GM19099 (cell line): Measurements from ENCODE around the gene CELSR2.

Experiments used
- POLR2A ChIP-seq: IDR thresholded peaks from 3 replicates; pipeline ENCODE4 v1.6.1; 2011; ENCODE audit warnings: low read depth; ENCODE audit not compliant: insufficient read length; ENCODE audit errors: extremely low read depth

CELSR2 gene

DNA sequence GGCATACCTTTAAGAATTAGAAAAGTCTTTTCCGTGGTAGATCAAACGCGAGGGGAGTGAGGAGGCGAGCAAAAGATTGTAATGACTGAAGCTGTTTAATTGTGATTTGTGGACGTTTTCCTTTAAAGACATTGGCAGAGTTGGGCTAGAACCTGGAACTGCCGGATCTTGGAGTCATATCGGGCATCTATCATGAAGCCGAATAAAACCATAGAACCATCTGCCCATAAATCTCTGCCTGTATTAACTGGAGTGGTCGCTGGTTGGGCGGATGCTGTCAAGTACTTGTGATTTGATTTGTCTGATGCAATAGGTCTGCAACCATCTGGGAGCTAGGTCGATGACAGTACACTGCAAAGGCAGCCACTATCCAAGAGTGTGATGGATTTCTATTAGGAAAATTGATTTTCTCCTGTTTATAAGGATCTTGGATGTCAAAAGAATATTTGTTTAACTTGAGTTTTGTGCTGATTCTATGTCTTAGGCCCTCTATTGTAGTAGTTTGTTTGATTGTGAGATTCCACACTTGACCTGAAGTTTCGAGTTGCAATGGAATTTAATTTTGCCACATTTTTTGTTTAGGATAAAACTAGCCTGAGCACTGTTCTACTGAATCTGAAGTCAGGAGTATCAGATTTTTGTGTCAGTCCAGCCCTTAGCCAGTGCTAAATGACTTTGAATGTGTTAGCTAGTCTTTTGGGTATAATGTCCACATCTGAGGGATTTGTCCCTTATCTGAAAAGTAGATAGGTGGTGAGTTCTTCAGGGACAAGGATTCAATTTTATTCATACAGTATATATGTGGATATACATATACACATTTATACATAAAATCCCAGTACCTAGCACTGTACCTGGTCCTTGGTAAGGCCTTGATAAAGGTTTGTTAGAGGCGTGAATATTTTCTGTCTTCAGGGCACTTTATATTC is 34.4 kb upstream of the CELSR2 start:
- TF ChIP-seq POLR2A: no peak

DNA sequence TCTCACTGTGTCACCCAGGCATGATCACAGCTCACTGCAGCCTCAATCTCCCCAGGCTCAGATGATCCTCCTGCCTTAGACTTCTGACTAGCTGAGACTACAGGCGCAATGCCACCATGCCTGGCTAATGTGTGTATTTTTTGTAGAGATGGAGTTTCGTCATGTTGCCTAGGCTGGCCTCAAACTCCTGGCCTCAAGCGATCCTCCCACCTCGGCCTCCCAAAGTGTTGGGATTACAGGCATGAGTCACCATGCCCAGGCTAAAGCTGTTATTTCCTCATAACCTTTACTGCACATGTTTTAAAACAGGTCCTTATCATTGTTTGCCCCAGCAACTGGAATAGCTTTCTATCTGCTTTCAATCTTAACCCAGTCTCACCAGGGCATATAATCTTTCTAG is 32.7 kb upstream of the CELSR2 start:
- no peak for TF ChIP-seq POLR2A

DNA sequence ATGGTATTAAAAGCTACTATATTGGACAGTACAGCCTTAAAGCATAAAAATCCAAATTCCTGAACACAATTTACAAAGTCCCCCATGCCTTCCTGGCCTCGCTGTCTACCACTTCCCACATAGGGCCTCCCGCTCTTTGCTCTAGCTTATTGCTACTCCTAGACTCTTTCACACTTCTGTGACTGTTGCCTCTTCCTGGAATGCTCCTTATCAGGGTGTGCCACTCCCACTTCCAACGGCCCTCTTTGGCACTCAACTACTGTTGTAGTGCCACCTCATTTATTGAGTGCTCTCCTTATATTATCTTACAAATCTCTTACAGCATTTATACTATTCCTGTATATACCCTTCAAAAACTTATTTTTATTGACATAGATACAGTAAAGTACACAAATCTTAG is 30.8 kb upstream of the CELSR2 start:
- TF ChIP-seq POLR2A: no peak

DNA sequence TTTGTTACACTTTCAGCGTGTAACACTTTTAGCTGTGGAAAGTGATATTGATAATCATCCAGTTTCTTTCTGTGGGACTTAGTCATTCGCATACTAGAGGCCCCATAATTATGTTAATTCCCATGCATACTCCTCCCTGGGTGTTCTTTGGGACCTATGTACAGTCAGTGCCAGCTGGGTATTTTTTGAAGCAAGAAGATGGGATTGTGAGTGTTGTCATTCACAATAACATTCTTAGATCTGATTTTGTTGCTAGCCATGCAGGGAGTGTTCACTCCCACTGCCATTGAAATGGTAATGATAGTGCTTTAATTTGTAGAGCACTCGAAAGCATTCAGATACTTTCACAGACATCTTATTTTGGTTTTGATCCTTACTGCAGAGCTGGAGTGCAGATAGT is 24.0 kb upstream of the CELSR2 start:
- TF ChIP-seq POLR2A: no peak

DNA sequence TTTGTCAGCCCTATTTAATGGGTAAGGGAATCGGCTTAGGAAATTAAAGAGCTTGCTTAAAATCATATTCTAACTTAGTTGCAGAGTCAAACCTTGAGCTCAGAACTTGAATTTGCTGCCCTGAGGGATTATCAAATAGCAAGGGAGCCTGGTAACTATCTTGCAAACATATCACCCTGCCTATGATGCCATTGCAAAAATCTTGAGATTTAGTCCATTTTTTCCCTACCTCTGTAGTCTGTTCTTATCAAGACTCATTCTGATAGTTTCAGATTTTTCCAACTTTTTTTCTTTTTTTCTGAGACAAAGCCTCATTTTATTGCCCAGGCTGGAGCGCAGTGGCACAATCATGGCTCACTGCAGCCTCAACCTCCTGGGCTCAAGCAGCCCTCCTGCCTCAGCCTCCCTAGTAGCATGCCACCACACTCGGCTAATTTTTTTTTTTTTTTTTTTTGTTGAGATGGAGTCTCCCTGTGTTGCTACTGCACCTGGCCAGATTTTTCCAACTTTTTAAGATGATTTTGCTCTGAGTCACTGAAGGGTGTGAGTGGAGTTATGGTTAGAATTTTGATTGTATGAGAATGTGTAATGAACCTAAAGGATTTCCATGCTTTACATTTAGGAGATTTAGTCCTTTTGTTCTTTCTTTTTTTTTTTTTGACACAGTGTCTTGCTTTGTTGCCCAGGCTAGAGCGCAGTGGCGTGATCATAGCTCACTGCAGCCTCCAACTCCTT is 23.5 kb upstream of the CELSR2 start:
- no peak for TF ChIP-seq POLR2A

DNA sequence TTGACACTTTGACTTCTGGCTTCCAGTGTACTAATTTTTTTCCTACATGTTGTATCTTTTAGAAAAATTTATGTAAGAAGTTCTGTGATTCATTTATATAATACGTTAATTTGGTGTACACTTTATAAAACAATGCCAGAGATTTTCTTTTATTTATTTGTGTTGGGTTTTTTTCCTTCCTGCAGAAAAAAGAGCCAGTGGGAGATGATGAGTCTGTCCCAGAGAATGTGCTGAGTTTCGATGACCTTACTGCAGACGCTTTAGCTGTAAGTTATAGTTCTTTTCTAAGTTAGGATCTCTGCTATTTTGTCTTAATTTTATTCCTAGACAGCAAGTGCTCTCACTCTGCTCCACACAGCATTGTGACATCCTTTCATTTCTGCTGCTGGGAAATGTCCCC is 21.2 kb upstream of the CELSR2 start:
- TF ChIP-seq POLR2A: no peak

DNA sequence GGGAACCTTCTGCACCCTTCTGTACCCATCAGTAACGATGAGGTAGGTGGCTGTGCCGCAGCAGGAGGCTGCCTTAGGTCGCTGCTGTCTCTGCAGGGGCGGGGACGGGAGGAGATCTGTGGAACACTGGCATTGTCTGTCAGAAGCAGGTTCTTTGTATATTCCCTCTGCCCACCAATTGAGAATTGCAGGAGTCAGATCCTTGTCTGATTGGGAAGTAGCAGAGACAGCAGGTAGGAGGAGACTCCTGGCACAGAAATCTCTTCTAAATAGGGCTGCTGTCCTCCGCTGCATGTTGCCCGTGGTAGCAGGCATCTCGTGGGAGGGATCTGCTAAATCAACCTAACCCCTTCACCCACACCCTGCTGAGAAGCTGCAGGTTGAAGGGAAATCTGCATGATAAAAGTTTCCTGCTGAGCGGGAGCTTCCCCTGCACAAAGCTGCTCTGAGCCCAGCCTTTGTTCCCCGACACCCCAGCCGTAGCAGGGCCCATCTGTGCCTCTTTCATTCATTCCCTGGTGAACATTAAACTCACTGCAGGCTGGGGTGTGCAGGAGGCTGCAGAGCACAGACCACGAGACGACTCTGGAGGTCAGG is 19.7 kb upstream of the CELSR2 start:
- no peak for TF ChIP-seq POLR2A

DNA sequence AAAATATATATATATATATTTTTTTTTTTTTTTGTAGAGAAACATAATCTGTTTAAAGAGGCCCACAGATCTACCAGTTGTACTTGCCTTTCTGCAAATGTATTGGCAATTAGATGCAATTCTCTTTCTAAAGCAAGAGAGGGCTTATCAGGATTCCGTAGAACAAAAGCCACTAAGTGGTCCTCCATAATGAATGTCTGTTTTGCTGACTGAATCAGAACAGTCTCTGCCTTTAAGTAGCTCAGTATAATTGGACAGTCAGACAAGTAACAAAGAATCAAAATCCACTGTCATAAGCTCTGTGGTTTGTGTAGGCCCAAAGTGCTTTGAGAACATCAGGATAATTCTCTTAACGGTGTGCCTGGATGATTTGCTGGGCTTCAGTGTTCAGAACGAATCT is 18.3 kb upstream of the CELSR2 start:
- TF ChIP-seq POLR2A: no peak

DNA sequence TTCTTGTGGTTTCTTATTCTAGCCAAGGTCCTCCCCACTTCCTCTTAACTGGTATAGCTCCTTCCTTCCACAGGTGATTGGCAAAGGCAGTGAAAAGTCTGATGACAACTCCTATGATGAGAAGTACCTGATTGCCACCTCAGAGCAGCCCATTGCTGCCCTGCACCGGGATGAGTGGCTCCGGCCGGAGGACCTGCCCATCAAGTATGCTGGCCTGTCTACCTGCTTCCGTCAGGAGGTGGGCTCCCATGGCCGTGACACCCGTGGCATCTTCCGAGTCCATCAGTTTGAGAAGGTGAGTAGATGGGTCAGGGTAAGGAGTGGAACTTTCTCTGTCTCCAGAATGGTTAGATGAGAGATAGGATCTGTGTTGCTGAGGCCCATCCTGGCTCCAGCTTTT is 14.2 kb upstream of the CELSR2 start:
- no peak for TF ChIP-seq POLR2A

DNA sequence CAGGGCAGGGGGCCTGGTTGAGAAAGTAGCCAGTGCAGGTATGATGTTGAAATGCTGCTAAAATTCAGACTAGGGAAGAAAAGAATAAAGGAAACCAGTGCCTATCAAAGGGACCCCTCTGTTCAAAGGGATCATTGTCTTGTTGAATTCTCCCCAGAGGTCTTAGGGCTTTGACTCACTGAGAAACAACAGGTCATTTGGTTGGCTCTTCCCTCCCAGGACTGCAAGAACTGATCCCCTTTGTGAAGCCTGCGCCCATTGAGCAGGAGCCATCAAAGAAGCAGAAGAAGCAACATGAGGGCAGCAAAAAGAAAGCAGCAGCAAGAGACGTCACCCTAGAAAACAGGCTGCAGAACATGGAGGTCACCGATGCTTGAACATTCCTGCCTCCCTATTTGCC is 11.8 kb upstream of the CELSR2 start:
- TF ChIP-seq POLR2A: no peak

DNA sequence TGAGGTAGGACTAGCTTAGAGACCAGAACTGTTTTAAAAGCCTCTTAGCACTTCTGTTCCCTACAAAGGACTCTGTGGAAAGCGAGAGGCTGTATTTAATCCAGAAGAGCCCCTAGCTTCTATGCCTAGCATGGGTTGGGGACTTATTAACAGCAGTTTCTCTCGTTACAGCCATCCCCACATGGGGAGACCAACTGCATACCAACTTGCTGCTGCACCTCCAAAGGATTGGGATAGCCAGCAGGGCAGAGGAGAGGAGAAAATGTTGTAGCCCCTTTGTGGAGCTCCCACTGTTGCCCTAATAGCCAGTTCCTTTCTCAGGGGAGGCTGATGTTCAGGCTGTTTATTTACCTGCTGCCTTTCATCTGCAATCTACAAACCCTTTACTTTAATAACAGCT is 11.0 kb upstream of the CELSR2 start:
- TF ChIP-seq POLR2A: no peak

DNA sequence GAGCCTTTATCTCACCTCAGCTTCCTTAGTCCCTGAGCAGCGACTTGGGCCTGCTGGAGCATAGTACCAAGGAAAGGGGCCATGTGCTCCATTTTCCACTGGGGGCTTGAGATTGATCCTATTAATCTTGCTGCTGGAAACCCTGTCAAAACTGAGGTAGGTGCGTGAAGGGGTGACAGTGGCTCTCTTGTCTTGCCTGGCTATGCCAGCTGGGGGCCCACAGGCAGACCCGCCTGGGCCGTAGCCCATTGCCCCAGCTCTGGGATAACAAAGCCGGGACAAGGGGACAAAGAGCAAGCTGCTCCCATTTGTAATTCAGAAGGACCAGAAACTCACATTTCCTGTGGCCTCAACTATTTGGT is 10.3 kb upstream of the CELSR2 start:
- TF ChIP-seq POLR2A: no peak

DNA sequence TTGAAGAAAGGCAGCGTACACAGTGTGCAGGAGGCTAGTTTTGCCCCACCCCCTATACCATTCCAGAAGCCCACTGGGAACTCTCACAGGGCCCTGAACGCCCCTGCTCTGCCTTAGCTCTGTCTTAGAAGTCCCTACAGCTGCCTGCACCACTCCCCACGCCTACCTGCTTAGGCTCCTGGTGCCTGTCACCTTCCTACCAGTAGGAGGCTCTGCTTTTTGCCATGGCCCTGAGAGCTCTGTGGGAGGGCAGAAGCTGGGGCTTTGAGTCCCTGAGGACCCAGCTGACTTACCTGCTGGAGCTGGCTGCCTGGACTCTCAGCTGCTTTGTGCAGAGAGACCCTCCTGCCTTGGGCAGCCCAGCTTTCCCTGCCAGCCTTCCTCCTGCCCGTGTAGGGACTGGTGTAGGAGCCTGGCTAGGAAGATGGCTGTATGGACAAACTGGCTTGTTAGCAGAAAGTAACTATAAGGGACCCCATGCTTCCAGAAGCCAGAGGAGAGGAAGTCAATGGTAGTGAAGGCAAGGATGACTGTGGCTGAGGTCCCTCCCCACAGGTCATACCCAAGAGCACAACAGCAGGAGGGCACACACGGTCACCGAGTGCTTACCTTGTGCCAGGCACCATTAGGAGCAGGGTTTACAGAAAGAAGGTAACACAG is 9.8 kb upstream of the CELSR2 start:
- TF ChIP-seq POLR2A: no peak

DNA sequence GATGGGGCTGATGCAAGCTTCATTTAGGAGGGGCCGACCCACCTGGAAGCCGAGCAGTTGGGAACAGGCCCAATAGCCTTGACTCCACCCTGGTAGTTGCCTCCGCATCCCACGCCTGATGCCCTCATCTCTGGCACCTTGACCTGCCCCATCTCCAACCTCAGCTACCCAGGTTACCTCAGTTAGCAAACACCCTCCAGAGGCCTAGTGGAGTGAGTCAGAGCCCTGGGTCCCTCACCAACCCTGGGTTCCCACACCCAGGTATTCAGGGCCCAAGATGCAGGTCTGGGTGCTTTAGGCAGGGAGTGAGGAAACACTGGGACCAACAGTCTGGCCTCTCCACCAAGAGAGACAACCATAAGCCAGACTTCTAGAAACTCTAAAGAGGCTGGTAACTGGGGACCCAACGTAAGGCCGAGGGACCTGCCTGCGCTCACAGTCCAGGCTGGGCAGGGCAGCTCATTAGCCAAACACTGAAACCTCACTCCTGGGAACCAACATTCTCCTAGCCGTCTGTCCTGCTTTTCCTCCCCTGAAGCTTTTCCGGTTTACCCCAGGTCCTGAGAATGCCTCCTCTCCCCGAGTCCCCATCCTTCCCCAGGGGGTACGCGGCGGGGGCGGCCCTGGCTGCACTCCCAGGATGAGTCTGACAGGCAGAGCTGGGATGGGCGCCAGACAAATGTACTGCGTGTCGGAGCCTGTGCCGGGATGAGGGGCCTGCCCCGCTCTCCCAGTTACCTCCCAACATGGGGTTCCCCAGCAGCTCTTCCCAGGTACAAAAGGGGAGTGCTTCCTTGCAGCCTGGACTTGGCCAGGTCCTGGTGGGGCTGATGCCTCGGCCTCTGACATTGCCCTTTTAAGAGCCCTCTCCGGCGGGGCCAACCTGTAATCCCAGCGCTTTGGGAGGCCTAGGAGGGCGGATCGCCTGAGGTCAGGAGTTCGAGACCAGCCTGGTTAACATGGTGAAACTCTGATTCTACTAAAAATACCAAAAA is 8.9 kb upstream of the CELSR2 start:
- TF ChIP-seq POLR2A: no peak

DNA sequence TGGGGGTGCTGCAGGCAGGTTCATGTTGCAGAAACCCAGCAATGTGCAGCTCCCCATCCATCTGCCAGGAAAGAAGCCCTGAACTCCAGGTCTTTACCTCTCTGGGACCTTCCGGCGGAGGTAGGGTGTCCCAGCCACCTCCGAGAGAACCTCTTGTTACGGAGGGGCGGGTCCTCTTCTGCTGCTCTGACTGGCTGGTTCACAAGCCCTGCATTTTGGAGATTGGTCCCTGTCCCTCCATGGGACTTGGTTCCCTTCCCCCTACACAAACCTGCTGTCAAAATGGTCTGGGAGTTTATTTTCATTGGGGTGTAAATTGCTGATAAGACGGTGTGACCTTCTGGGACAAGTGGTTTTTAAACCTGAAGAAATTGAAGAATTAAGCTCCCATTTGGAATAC is 8.0 kb upstream of the CELSR2 start:
- TF ChIP-seq POLR2A: no peak

DNA sequence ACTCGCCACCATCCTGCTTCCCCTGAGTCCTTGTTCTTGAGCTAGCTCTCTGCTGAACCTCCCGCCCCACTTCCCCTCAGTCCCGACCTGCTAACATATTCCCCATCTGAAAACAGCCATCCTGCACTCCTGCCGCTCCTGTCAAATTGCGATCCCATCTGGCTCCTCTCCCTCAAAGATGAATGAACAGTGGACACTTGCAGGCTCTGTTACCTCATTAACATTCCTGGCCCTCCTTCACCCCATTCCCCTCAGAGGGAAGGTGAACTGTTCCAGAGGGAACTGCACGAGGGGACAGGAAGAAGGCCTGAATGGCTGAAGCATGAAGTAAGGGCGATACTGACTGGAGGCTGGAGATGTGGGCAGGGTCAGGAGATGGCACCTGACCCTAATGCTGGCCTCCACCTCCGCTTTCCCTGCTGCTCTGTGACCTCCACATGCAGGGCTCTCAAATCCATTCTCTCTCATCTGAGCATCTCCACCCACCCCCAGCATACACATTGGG is 7.4 kb upstream of the CELSR2 start:
- TF ChIP-seq POLR2A: no peak
